Measurements from ENCODE around the gene MRPL2. TPM values are rescaled to one million over a fixed set of nuclear protein-coding genes. Genes with fewer than 3 reads are reported as not detected.
"Not testable (repeated sequence)": the region's sequence is repeated elsewhere in the genome, so short reads cannot be mapped to it uniquely, and the experiment has no call there.

Gene MRPL2
- total RNA-seq, 1 donor from 2014 or later = 16.2 TPM

DNA sequence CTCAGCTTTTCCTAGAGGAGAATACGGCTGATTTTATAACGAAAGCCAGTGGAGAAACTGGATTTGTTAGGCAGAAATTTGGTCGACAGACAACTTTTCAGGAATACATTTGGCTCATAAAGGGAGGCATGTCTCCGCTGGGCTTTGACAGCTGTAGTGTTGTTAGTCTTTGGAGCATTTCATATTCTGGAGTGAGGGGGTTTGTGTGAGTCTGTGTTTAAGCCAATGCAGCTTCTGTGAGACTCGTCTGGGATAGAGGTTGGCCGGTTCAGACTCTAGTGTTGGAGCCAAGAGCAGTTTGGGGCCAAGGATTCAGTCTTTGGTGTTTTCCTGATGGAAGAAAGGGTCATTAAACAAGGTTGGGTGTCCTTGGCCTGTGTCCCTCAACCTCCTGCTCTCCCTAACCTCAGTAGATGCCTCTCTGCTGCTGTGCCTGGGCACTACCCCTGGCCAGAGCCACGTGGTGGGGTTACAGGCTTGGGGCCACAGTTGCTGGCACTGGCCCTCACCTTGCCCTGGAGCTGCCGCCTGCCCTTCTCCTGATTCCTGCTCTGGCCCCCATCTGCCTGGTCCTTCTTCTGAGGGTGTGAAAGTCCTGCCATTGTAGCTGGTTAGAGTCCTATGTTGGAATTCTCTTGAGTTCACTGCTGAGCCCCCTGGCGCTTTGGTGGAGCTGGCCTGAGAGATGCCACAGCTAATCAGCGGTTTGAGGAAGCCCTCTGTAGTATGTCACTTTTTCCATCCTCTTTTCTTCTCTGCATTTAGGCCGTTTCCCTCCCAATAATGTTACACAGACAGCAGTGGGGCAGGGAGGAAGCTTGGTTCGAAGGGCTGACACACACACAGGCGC, 23.8 kb upstream of the MRPL2 start:
- no peaks in the 10 kb centered on the region for H3K9me3 ChIP-seq (ENCODE audit: control insufficient read depth in 3 of 3, low read length in 3 of 3)
- H3K36me3 ChIP-seq (ENCODE audit: control insufficient read depth in 3 of 3, insufficient read depth in 3 of 3, low read length in 3 of 3) = no peaks in the 10 kb centered on the region
- no peaks in the 10 kb centered on the region for H3K4me1 ChIP-seq (ENCODE audit: control insufficient read depth in 3 of 3, insufficient read depth in 3 of 3, low read length in 3 of 3)
- H3K27ac ChIP-seq (ENCODE audit: low read depth, low read length) = no peak overlapping the region
- no peak overlapping the region for H3K9ac ChIP-seq (ENCODE audit: low read depth in 1 of 3, low read length in 3 of 3)
- H3K4me3 ChIP-seq (ENCODE audit: low read length in 3 of 3) = no peak overlapping the region
- H3K27me3 ChIP-seq (ENCODE audit: control insufficient read depth in 3 of 3, insufficient read depth in 3 of 3, low read length in 3 of 3) = peaks cover 0 to 1% (median under 1%) of the 10 kb centered on the region in 3 donors

DNA sequence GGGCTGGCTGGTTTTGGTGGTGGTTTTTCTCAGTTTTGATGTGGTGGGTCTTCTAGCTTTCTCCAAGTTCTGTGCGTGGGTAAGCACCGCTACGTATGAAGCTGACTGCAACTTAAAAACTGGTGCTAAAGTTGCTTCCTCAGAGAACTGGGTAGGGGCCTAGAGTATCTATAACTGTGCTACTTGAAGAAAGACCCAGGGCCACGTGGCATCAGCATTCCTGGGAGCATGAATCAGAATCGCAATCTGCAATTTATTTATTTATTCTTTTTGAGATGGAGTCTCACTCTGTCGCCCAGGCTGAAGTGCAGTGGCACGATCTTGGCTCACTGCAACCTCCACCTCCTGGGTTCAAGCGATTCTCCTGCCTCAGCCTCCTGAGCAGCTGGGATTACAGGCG, 22.7 kb upstream of the MRPL2 start:
- H3K4me3 ChIP-seq (ENCODE audit: low read length in 3 of 3); H3K36me3 ChIP-seq (ENCODE audit: control insufficient read depth in 3 of 3, insufficient read depth in 3 of 3, low read length in 3 of 3); H3K9ac ChIP-seq (ENCODE audit: low read depth in 1 of 3, low read length in 3 of 3); H3K9me3 ChIP-seq (ENCODE audit: control insufficient read depth in 3 of 3, low read length in 3 of 3); H3K27ac ChIP-seq (ENCODE audit: low read depth, low read length); H3K4me1 ChIP-seq (ENCODE audit: control insufficient read depth in 3 of 3, insufficient read depth in 3 of 3, low read length in 3 of 3): not testable (repeated sequence)
- peaks cover 0 to 12% (median 11%) of the 10 kb centered on the region in 3 donors for H3K27me3 ChIP-seq (ENCODE audit: control insufficient read depth in 3 of 3, insufficient read depth in 3 of 3, low read length in 3 of 3)

DNA sequence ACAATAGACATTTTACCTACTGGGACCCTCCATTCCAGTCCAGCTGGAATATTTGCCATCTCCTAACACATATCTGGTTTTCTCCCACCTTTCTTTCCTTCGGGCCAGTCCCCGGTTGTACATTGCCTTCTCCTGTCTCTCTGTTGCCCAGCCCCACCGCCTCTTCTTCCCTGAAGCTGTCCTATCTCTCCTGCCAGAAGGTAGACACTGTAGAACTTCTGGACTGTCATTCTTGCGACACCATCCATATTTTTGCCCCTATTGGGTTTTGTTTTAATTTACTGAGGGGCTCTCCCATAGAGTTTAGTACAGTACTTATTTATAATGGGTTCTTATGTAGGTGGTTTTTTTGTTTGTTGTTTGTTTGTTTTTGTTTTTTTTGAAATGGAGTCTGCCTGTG, 21.8 kb upstream of the MRPL2 start:
- no peak overlapping the region for H3K4me3 ChIP-seq (ENCODE audit: low read length in 3 of 3)
- H3K36me3 ChIP-seq (ENCODE audit: control insufficient read depth in 3 of 3, insufficient read depth in 3 of 3, low read length in 3 of 3) = no peaks in the 10 kb centered on the region
- H3K4me1 ChIP-seq (ENCODE audit: control insufficient read depth in 3 of 3, insufficient read depth in 3 of 3, low read length in 3 of 3) = peaks cover 0 to 8% (median 7%) of the 10 kb centered on the region in 3 donors
- no peak overlapping the region for H3K27ac ChIP-seq (ENCODE audit: low read depth, low read length)
- no peak overlapping the region for H3K9ac ChIP-seq (ENCODE audit: low read depth in 1 of 3, low read length in 3 of 3)
- peaks cover 0 to 19% (median 14%) of the 10 kb centered on the region in 3 donors for H3K27me3 ChIP-seq (ENCODE audit: control insufficient read depth in 3 of 3, insufficient read depth in 3 of 3, low read length in 3 of 3)
- H3K9me3 ChIP-seq (ENCODE audit: control insufficient read depth in 3 of 3, low read length in 3 of 3) = no peaks in the 10 kb centered on the region

DNA sequence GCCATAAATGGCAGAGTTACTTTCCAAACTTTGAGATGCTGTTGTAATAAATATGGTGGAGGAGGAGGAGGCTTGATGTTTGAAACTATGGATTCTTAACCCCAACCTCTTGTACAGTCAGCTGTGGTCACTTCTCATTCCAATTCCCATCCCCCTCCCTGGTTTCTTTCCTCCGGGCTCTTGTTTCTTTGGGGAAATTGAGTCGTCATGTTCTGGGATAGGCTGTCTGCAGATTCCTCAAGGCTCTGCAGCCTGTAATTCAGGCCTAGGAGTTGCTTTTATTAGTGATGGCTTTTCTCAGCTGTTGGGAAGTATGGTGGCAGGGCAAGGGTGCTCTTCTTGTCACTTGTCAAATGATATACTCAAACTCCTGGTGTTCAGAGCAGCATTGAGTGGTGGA, 19.5 kb upstream of the MRPL2 start:
- no peak overlapping the region for H3K27ac ChIP-seq (ENCODE audit: low read depth, low read length)
- peaks cover 0 to 23% (median 14%) of the 10 kb centered on the region in 3 donors for H3K27me3 ChIP-seq (ENCODE audit: control insufficient read depth in 3 of 3, insufficient read depth in 3 of 3, low read length in 3 of 3)
- no peak overlapping the region for H3K4me3 ChIP-seq (ENCODE audit: low read length in 3 of 3)
- H3K9me3 ChIP-seq (ENCODE audit: control insufficient read depth in 3 of 3, low read length in 3 of 3) = no peaks in the 10 kb centered on the region
- H3K9ac ChIP-seq (ENCODE audit: low read depth in 1 of 3, low read length in 3 of 3) = no peak overlapping the region
- peaks cover 2 to 9% (median 3%) of the 10 kb centered on the region in 3 donors for H3K36me3 ChIP-seq (ENCODE audit: control insufficient read depth in 3 of 3, insufficient read depth in 3 of 3, low read length in 3 of 3)
- peaks cover 4 to 11% (median 11%) of the 10 kb centered on the region in 3 donors for H3K4me1 ChIP-seq (ENCODE audit: control insufficient read depth in 3 of 3, insufficient read depth in 3 of 3, low read length in 3 of 3)

DNA sequence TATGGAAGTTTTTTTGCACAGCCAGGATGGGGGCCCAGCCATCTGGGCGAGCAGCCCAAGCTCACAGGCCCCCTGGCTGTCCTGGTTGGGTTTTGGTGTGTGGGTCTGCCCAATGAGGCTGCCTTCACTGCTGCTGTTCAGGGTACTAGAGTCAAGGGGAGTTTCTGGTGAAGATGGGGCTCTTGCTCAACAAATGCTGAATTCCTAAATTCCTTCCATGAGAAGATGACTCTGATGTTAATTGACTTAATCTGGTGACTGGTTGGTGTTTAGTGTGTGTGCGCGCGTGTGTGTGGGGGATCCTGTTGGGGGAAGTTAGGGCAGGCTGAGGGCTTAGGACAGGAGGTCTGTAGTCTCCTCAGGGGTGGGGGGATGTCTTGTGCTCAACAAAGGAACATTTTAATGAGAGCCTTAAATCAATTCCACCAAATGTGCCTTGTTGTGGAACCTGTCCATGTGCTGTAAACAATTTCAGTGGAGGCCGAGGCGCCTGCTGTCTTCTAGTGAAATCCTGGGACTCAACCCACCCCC, 18.8 kb upstream of the MRPL2 start:
- H3K9ac ChIP-seq (ENCODE audit: low read depth in 1 of 3, low read length in 3 of 3) = no peak overlapping the region

DNA sequence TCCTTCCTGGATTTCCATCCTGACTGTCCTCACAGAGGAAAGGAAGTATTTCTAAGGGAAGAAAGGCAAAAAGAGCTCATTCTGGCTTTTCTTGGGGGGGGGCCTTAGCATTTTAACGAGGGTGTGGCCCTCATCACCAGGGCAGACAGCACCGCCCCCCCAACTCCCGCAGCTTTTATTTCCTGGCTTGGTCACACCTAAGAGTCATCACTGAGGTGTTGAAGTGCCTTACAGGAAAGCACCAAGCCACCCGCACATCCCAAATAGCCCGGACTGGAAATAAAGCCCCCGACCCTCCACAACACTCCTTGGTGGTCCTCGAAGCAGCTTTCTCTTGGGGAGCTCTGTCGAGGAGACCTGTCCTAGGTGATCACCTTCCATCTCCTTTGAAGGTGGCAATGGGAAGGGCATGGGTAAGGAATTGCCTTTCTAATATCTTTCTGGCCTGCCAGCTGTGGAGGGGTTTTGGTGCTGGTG, 18.1 kb upstream of the MRPL2 start:
- H3K27ac ChIP-seq (ENCODE audit: low read depth, low read length) = no peak overlapping the region
- H3K36me3 ChIP-seq (ENCODE audit: control insufficient read depth in 3 of 3, insufficient read depth in 3 of 3, low read length in 3 of 3) = peaks cover 12 to 19% (median 13%) of the 10 kb centered on the region in 3 donors
- no peaks in the 10 kb centered on the region for H3K9me3 ChIP-seq (ENCODE audit: control insufficient read depth in 3 of 3, low read length in 3 of 3)
- no peak overlapping the region for H3K9ac ChIP-seq (ENCODE audit: low read depth in 1 of 3, low read length in 3 of 3)
- H3K27me3 ChIP-seq (ENCODE audit: control insufficient read depth in 3 of 3, insufficient read depth in 3 of 3, low read length in 3 of 3) = peaks cover 0 to 23% (median 14%) of the 10 kb centered on the region in 3 donors
- H3K4me1 ChIP-seq (ENCODE audit: control insufficient read depth in 3 of 3, insufficient read depth in 3 of 3, low read length in 3 of 3) = peaks cover 4 to 11% (median 11%) of the 10 kb centered on the region in 3 donors
- H3K4me3 ChIP-seq (ENCODE audit: low read length in 3 of 3) = peak overlapping the region in 1 of 3 donors; percentile 56

More for the DNA sequence above, 18.8 kb upstream of the MRPL2 start:
- H3K4me1 ChIP-seq (ENCODE audit: control insufficient read depth in 3 of 3, insufficient read depth in 3 of 3, low read length in 3 of 3) = peaks cover 4 to 11% (median 11%) of the 10 kb centered on the region in 3 donors
- no peaks in the 10 kb centered on the region for H3K9me3 ChIP-seq (ENCODE audit: control insufficient read depth in 3 of 3, low read length in 3 of 3)
- H3K27ac ChIP-seq (ENCODE audit: low read depth, low read length) = no peak overlapping the region
- H3K36me3 ChIP-seq (ENCODE audit: control insufficient read depth in 3 of 3, insufficient read depth in 3 of 3, low read length in 3 of 3) = peaks cover 6 to 13% (median 7%) of the 10 kb centered on the region in 3 donors
- H3K27me3 ChIP-seq (ENCODE audit: control insufficient read depth in 3 of 3, insufficient read depth in 3 of 3, low read length in 3 of 3) = peaks cover 0 to 23% (median 14%) of the 10 kb centered on the region in 3 donors
- no peak overlapping the region for H3K4me3 ChIP-seq (ENCODE audit: low read length in 3 of 3)

DNA sequence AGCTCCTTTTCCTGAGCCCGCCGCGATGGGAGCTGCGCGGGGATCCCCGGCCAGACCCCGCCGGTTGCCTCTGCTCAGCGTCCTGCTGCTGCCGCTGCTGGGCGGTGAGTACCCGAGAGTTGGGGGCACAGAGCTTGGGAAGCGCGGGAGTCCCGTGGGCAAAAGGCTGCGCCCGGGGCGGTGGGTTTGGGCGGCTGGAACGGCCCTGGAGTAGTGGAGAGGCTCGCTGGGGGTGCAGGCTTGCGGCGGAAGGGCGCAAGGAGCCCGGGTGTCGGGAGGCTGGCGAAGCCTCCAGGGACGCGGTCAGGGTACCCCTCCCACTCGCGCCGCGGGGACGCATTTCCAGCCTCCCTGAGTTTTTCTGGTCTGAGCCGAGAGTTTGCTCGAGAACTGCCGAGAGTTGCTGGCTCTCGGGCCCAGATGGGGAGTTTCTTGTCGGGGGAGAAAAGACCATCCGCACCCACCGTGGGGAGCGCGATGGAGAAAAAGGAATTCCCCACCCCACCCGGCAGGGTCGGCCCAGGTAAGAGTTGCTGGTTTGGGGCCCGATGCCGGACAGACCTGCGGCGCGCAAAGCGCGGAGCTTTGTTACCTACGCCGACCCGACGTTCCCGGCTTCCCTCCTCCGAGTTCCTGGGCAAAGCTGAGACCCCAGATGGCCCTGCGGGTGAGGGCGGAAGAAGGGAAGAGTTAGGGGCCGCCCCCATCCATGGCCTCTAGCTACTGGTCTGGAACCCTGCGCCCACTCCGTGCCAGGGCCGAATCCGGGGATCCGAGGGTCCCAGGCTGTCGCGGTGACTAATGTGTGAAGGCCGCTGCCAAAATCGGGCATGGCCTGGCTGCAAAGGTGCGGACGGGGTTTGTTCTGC, 17.5 kb upstream of the MRPL2 start:
- H3K9ac ChIP-seq (ENCODE audit: low read depth in 1 of 3, low read length in 3 of 3) = peak overlapping the region in 2 of 3 donors; percentile 33 to 54
- H3K27me3 ChIP-seq (ENCODE audit: control insufficient read depth in 3 of 3, insufficient read depth in 3 of 3, low read length in 3 of 3) = peaks cover 0 to 23% (median 14%) of the 10 kb centered on the region in 3 donors
- no peak overlapping the region for H3K27ac ChIP-seq (ENCODE audit: low read depth, low read length)
- peaks cover 17 to 25% (median 20%) of the 10 kb centered on the region in 3 donors for H3K36me3 ChIP-seq (ENCODE audit: control insufficient read depth in 3 of 3, insufficient read depth in 3 of 3, low read length in 3 of 3)
- H3K9me3 ChIP-seq (ENCODE audit: control insufficient read depth in 3 of 3, low read length in 3 of 3) = no peaks in the 10 kb centered on the region
- peaks cover 4 to 11% (median 11%) of the 10 kb centered on the region in 3 donors for H3K4me1 ChIP-seq (ENCODE audit: control insufficient read depth in 3 of 3, insufficient read depth in 3 of 3, low read length in 3 of 3)
- peak overlapping the region; percentile 49 to 56 (median 51) for H3K4me3 ChIP-seq (ENCODE audit: low read length in 3 of 3)

DNA sequence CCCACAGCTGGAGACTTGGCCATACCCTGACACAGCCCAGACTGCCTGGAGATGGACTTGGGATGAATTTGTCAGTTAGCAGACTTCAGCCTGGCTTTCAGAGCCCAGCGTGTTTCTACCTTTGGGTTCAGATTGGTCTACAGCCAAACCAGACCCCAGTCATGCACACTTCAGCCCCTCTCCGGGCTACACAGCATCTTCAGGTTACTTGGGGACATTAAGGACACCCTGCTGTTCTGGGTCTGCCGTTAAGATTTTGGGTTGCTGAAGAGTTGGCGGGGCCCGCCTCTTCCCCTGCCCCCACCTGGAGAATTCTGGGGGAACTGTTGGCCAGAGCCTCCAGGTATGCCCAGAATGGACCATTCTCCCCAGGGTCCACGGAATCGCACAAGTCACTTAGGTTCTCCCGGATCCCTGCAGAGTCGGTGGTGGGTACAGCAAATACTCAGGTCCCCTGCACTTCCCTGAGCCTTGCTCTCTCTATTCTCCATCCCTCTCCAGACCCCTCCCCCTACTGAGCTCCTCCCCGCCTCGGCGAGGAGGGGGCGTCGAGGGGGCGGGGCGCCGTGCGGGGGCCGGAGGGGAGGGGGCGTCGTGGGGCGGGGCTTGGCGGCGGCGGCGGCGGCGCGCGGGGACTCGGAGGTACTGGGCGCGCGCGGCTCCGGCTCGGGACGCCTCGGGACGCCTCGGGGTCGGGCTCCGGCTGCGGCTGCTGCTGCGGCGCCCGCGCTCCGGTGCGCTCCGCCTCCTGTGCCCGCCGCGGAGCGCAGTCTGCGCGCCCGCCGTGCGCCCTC, 16.6 kb upstream of the MRPL2 start, which contains the start of gene PTK7:
TSS of gene PTK7 (plus strand) at position 645 of the 794 bp plus-strand sequence. CDS start 175 bp downstream, outside the sequence.
- H3K36me3 ChIP-seq (ENCODE audit: control insufficient read depth in 3 of 3, insufficient read depth in 3 of 3, low read length in 3 of 3) = peaks cover 24 to 30% (median 25%) of the 10 kb centered on the region in 3 donors
- peak within 1 kb of the TSS in 2 of 3 donors; percentile 33 to 54 for H3K9ac ChIP-seq (ENCODE audit: low read depth in 1 of 3, low read length in 3 of 3)
- H3K4me3 ChIP-seq (ENCODE audit: low read length in 3 of 3) = peak within 1 kb of the TSS; percentile 49 to 56 (median 51)
- peaks cover 4 to 11% (median 11%) of the 10 kb centered on the region in 3 donors for H3K4me1 ChIP-seq (ENCODE audit: control insufficient read depth in 3 of 3, insufficient read depth in 3 of 3, low read length in 3 of 3)
- H3K27me3 ChIP-seq (ENCODE audit: control insufficient read depth in 3 of 3, insufficient read depth in 3 of 3, low read length in 3 of 3) = peaks cover 0 to 23% (median 14%) of the 10 kb centered on the region in 3 donors
- H3K27ac ChIP-seq (ENCODE audit: low read depth, low read length) = no peak within 1 kb of the TSS
- H3K9me3 ChIP-seq (ENCODE audit: control insufficient read depth in 3 of 3, low read length in 3 of 3) = no peaks in the 10 kb centered on the region
